Measurements from ENCODE around the gene ARHGEF25.

DNA sequence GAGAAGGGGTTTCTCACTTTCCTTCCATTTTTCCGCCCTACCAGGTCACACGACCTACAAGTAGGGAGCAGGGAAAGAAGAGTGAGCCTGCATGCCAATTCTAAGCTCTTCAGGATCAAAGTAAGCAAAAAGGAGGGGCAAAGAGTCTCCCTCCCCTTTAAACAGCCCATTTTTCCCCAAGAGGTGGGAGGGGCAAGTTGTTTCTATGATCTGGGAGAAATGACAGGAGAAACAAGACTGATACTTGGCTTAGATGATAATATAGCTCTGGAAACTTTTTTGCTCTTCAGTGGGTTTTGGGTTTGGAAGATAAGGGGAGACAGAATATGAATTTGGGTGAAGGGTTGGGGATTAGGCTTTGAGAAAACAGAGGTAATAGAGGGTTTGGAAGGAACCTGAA is 4.8 kb upstream of the ARHGEF25 start:
- TF ChIP-seq EP300 (IDR thresholded peaks at IDR 0.05), result no peak
- TF ChIP-seq, protein P1, sequence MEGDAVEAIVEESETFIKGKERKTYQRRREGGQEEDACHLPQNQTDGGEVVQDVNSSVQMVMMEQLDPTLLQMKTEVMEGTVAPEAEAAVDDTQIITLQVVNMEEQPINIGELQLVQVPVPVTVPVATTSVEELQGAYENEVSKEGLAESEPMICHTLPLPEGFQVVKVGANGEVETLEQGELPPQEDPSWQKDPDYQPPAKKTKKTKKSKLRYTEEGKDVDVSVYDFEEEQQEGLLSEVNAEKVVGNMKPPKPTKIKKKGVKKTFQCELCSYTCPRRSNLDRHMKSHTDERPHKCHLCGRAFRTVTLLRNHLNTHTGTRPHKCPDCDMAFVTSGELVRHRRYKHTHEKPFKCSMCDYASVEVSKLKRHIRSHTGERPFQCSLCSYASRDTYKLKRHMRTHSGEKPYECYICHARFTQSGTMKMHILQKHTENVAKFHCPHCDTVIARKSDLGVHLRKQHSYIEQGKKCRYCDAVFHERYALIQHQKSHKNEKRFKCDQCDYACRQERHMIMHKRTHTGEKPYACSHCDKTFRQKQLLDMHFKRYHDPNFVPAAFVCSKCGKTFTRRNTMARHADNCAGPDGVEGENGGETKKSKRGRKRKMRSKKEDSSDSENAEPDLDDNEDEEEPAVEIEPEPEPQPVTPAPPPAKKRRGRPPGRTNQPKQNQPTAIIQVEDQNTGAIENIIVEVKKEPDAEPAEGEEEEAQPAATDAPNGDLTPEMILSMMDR (IDR thresholded peaks at IDR 0.05), result no peak

Data from upper lobe of left lung (tissue), 4 donors.